Measurements from ENCODE around the gene LRRC23. TPM values are rescaled to one million over a fixed set of nuclear protein-coding genes. Genes with fewer than 3 reads are reported as not detected.

The LRRC23 gene
- total and polyA plus RNA-seq, 9 of the 15 experiments (the other 6 are each of a cell fraction or from before 2014, with no cell fraction given): 2.2 to 7.0 (median 3.0) TPM

- no peak for TF ChIP-seq RFX1 (IDR thresholded peaks at IDR 0.05)
- no peak for TF ChIP-seq HINFP (tag; conservative IDR thresholded peaks at IDR 0.05; ENCODE audit: low read depth)
- no peak for TF ChIP-seq CTCFL (IDR thresholded peaks at IDR 0.05; ENCODE audit: borderline replicate concordance, insufficient read depth, low read depth, low read length, poor library complexity, severe bottlenecking)
- TF ChIP-seq PKNOX1 (IDR thresholded peaks at IDR 0.05): 0 out of 2 replicates have a peak, but pooled peaks have one; percentile 17
- TF ChIP-seq HNRNPLL (IDR thresholded peaks at IDR 0.05; ENCODE audit: low read depth, low read length, poor library complexity, severe bottlenecking): peak; percentile 48
- no peak for TF ChIP-seq KHSRP (IDR thresholded peaks at IDR 0.05)
- peak; percentile 72 for TF ChIP-seq PHF8 (IDR thresholded peaks at IDR 0.05; ENCODE audit: borderline replicate concordance, low read length)
- TF ChIP-seq E2F3 (CRISPR knock-in tag; IDR thresholded peaks at IDR 0.05): 0 out of 2 replicates have a peak, but pooled peaks have one; percentile 27
- TF ChIP-seq RBFOX2 (IDR thresholded peaks at IDR 0.05; ENCODE audit: low read depth, low read length): peak; percentile 86
- TF ChIP-seq NFE2 (IDR thresholded peaks at IDR 0.05; ENCODE audit: low read depth): peak; percentile 100
- TF ChIP-seq HDAC8 (tag; IDR thresholded peaks at IDR 0.05): no peak
- no peak for TF ChIP-seq EZH2 (IDR thresholded peaks at IDR 0.05; ENCODE audit: borderline replicate concordance, low read depth, low read length)
- TF ChIP-seq TAF9B (IDR thresholded peaks at IDR 0.05; ENCODE audit: partially characterized antibody): peak; percentile 93
- TF ChIP-seq ZBTB17 (CRISPR knock-in tag; IDR thresholded peaks at IDR 0.05): no peak; the same call in 1 of the 2 replicates
- no peak for TF ChIP-seq POLR3A (IDR thresholded peaks at IDR 0.05; ENCODE audit: borderline replicate concordance, extremely low read depth, insufficient read depth, insufficient read length)
- no peak for TF ChIP-seq ETV5 (CRISPR knock-in tag; IDR thresholded peaks at IDR 0.05; ENCODE audit: low read depth)
- TF ChIP-seq ZNF561 (CRISPR knock-in tag; conservative IDR thresholded peaks at IDR 0.05): no peak
- TF ChIP-seq STAT6 (CRISPR knock-in tag; IDR thresholded peaks at IDR 0.05): no peak
- TF ChIP-seq RUNX1 (IDR thresholded peaks at IDR 0.05; ENCODE audit: low read depth): no peak
- TF ChIP-seq SOX6 (IDR thresholded peaks at IDR 0.05): peak; percentile 56; the same call in 1 of the 2 replicates
Measured at GRCh38 chr12:6890789-6891645, 13.6 kb upstream of the LRRC23 start (continued).
